DOHH2 (cell line): ENCODE data around the gene ELL2.

ENCODE experiments used
- EZH2phosphoT487 ChIP-seq: fragments of 200-600 bp; sonication (generic); IDR thresholded peaks from 2 replicates; pipeline ENCODE4 v1.6.1; 2017; ENCODE audit warnings: borderline replicate concordance, mild to moderate bottlenecking, antibody characterized with exemption, low read length, moderate library complexity, mixed read lengths
- TF ChIP-seq, protein P1 (sequence below): fragments of 200-600 bp; sonication (generic); IDR thresholded peaks from one replicate; pipeline ENCODE4 v1.5.1; 2014; ENCODE audit warnings: antibody characterized with exemption, mild to moderate bottlenecking, low read depth, low read length; ENCODE audit not compliant: poor library complexity, severe bottlenecking

DNA sequence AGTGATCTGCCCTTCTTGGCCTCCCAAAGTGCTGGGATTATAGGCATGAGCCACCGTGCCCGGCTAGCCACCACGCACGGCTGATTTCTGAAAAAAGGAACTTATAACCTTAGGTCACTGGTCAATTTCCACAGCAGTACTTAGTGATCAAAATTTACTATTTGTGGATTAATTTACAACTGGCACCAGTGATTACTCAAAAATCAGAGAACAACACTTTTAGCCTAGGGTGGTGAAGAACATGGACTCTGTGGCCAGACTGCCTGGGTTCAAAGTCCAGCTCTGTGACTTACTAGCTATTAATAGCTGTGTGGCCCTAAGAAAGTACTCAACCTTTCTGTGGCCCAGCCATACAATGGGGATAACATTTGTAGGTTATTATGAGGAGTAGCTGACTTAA, 88.3 kb downstream of the ELL2 start:
- TF ChIP-seq, protein P1, sequence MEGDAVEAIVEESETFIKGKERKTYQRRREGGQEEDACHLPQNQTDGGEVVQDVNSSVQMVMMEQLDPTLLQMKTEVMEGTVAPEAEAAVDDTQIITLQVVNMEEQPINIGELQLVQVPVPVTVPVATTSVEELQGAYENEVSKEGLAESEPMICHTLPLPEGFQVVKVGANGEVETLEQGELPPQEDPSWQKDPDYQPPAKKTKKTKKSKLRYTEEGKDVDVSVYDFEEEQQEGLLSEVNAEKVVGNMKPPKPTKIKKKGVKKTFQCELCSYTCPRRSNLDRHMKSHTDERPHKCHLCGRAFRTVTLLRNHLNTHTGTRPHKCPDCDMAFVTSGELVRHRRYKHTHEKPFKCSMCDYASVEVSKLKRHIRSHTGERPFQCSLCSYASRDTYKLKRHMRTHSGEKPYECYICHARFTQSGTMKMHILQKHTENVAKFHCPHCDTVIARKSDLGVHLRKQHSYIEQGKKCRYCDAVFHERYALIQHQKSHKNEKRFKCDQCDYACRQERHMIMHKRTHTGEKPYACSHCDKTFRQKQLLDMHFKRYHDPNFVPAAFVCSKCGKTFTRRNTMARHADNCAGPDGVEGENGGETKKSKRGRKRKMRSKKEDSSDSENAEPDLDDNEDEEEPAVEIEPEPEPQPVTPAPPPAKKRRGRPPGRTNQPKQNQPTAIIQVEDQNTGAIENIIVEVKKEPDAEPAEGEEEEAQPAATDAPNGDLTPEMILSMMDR = no peak
- no peak for TF ChIP-seq EZH2phosphoT487
